GM18951 (cell line): Measurements from ENCODE around the gene DSCAML1.

Experiments
- POLR2A ChIP-seq: IDR thresholded peaks from 4 replicates; pipeline ENCODE4 v1.6.1; 2011; ENCODE audit warnings: mild to moderate bottlenecking; ENCODE audit not compliant: insufficient read length, insufficient read depth; ENCODE audit errors: extremely low read depth
- in situ Hi-C: fragments of 300-500 bp; cut with MboI; formaldehyde crosslinking; loops from one replicate; pipeline ENCODE4 v1.12.0; 2022; ENCODE audit warnings: low sequenced_read_pairs, mixed read lengths, inconsistent platforms; ENCODE audit not compliant: unreplicated experiment

DSCAML1 gene

DNA sequence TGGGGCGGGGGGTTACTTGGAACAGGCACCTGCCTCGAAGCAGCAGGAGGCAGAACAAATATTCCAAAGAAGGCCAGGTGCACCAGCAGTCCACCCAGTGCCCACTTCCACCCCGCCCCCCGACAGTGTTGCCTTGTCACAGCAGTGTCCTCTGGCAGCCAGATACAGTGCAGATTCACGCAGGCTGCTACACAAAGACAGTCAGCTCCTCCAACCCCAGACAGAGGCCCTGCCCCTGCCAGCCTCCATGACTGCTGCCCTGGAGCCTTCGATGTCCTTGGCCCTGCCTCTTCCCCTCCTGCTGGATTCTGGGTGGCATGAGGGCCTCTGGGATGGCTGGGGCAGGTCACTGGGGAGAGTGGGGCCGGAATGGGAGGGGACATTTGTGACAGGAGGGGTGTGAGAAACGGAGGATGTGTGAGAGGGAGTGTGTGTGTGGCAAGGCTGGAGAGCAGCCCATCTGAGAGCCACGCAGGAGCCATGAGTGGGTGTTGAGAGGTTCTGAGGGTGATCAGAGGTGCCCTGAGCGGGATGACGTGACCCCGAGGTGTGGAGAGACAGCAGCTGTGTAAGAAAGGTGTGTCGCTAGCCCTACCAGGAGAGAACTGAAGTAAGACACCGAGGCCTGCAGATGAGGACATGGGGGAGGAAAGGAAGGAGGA lies 295.6 kb downstream of the DSCAML1 start:
- in situ Hi-C loops = no loop called here
- TF ChIP-seq POLR2A = no peak

DNA sequence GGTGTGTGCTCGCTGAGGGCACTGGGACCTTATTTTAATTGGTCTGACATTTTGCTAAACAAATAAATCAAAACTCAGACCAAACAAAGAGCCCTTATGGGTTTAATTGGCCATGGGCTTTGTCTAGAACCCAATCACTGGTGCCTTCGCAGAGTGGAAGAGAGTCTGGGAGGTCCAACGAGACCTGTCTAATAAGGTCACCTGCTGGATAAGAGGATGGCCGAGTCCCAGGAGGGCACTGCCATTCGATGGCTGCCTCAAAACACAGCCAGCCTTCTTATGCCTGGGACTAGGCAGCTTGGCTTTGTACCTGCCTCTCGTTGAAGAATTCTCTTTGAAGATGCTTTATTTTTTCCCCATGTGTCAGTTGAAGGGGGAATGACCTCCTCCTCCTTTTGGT lies 298.2 kb downstream of the DSCAML1 start:
- TF ChIP-seq POLR2A = no peak
- in situ Hi-C loops = no loop called here

DNA sequence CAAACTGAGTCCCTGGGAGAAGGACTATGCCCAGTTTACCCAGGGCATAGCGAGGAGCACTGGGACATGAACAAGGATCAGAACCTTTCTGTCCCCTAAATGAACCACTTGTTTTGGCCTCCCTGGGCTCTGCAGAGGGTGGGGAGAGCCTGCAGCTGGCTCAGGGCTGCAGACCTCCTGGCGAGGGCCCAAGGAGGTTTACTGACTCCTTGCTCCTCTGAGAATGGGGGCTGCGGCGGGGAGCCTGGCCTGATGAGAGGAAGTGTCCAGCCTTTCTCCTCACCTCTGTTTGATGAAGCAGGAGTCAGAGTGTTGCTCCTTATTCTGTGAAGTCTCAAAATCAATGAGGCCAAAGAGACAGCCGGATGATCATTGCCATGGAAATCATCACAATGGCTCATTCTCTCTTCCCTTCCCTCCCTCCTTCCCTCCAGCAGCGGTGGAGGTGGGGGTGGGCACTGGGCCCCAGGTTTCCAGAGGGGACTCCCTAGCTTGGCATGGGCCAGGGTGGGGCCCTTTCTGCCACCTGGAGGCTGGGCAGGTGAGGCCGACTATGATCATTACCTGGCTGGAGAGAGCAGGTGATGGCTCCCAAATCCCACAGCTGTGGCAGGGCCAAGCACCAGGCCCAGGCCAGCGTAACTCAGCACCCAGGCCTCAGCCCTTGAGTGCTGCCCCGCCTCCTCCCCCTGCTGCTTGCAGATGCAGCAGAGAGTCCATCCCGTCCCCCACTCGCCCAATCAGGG lies 299.6 kb downstream of the DSCAML1 start:
- in situ Hi-C loops = no loop called here
- no peak for TF ChIP-seq POLR2A

DNA sequence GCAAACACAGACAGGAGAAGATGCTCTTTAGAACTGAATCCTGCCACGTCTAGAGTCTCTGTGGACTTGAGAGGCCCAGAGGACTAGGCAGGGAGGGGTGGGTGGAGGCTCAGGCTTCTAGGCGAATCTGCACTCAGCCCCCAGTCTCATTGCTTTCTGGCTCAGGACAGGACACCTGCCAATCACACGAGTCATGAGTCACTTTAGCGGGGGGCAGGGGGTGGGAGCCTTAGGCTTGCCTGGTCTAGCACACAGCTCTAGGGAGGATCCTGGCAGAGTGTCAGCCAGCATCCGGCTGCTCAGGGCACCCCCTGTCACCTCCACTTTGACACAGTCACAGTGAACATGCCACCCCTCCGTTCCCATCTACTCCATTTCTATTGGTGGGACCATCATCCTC lies 301.7 kb downstream of the DSCAML1 start:
- in situ Hi-C loops = no loop called here
- TF ChIP-seq POLR2A = no peak

DNA sequence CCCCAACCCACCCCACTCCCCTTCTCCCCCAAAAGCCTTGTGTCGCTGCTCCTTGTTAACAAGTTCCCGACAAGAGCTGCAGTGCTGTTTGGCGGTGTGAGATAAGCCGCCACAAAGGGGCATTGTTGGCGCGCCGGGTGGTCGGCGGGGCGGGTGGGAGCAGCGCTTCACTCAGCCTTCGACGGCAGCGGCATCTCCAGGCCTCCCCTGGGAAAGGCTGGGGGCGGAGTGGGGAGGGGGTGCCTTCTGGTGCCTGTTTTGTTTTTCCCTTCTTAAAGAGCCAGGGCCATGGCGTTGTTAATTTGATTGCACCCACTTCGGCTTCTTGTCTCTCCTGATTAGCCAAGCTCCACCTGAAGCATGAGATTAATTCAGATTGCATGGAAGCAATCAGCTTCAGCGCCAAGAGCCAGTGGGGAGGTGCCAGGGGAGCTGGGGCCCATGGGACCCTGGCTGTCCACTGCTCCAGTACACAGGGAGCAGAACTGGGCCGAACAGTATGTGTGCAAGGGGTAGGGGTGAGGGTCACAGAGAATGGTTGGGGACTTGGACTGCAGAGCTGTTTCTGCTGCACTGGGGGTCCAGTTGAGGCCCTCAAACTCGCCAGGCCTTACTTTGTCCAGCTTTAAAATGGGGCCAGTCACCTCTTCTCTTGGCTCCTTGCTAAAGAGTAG lies 304.3 kb downstream of the DSCAML1 start:
- in situ Hi-C loops = no loop called here
- no peak for TF ChIP-seq POLR2A

DNA sequence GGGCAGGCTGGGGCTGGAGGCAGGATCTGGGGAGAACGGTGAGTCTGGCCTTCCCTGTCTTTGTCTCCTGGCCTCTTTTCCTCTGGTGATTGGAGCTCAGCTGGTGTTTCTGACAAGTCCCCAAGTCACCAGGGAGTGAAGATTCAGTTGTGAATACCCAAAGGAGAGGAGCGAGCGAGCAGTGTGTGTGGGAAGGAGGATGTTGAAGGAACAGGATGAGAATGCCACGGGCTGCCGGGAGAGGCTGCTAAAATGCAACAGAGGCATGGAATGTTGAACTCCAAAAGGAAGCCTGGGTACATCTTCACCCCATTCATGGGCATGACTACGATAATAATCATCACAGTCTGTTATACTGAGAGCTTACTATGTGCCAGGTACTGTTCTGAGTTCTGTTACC lies 306.1 kb downstream of the DSCAML1 start:
- in situ Hi-C loops = no loop called here
- TF ChIP-seq POLR2A = no peak

DNA sequence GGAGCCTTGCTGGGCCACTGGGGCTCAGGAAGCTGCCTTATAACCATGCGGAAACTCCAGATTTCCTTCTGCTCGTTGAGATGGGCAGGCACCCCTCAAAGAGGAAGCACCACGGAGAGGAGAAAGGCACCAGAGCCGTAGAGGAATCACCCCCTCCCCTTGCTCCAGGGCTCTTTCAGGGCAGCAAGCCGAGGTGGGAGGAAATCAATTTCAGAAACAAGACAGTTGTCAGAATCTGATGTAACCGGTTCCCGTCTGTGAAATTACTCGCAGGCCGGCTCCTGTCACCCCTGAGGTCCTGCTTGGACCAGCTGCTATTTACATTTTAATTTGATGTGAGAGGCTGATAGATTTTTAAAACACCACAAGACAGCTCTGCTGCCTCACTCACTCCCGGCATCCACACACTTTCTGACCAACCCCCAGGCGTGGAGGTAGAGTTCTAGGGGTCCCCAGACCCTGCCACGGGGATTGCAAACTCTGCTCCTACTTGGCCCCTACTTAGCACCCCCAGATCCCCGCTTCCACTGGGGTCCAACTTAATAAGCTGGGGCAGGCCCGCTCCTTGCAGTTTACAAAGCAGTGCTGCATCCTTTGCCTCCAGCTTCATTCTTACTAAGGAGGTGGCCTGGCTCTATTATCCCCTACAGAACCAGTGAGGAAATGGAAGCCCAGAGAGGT lies 306.9 kb downstream of the DSCAML1 start:
- in situ Hi-C loops = no loop called here
- TF ChIP-seq POLR2A = no peak

DNA sequence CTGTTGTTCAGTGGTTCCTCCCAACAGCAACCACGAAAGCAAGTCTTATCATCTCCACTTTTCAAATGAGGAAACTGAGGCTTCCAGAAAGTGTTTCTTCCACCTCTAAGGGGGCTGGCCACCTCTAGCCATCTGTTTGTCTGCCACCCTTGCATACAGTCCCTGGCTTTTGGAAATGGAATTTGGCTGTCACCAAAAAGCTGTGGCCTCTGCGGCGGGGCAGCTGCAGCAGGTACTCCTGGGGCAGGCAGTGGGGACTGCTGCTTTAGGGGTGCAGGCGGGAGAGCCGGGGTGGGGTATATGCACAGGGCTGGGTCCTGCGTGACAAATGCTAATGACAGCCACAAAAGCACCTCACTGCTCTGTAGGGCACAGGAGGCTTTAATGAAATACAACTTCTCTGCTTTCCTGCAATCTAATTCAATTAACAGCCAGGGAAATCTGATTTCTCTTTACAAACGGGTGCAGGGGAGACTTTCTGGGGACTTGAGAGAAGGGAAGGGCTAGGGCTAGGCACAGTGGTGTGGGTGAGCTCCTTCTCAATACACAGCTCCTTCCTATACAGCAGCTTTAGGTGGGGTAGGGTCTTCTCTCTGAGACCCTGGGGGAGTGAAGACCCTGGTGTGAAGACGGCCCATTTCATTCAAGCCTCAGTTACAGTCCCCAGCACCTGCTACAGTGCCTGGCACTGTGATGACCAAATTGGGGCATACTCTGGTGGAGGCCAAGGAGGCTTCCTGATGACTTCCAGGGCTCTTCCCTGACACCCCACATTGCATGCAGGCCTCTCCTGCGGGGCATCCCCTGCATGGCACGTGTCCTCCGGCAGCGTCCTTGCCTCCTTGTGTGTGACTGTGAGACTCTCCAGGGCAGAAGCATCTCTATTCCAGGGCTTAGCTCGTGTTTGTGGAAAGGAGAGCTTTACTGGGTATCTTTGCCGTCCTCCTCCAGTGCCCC lies 307.7 kb downstream of the DSCAML1 start:
- no peak for TF ChIP-seq POLR2A
- in situ Hi-C loops = no loop called here

DNA sequence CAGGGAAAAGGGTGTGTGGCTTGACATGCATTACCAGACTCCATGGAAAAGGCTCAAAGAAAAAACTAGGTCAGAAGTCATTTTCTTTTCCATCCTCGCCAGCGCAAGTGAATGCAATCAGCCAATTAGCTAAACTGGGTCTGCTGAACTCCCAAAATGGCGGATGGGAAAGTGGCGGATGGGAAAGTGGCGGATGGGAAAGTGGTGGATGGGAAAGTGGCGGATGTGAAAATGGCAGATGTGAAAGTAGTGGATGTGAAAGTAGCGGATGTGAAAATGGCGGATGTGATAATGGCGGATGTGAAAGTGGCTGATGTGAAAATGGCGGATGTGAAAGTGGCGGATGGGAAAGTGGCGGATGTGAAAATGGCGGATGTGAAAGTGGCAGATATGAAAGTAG lies 311.0 kb downstream of the DSCAML1 start:
- in situ Hi-C loops = no loop called here
- TF ChIP-seq POLR2A = no peak

DNA sequence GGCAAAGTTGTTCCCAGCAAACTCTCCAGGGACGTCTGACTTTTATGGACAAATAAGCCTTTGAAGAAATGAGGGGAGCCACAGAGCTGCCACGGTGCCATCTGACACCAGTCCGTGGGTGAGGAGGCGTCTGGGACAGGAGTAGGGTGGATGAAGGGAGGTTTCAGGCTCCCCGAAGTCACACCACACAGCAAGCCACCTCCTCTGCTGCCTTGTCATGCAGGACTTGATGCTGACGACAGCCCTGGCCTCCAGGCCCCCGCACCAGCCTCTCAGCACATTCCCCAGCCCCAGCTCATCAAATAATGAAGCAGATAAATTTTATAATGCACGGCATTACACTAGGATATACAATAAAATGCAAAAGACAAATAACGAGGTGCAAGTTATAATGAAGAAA lies 312.9 kb downstream of the DSCAML1 start:
- in situ Hi-C loops = no loop called here

DNA sequence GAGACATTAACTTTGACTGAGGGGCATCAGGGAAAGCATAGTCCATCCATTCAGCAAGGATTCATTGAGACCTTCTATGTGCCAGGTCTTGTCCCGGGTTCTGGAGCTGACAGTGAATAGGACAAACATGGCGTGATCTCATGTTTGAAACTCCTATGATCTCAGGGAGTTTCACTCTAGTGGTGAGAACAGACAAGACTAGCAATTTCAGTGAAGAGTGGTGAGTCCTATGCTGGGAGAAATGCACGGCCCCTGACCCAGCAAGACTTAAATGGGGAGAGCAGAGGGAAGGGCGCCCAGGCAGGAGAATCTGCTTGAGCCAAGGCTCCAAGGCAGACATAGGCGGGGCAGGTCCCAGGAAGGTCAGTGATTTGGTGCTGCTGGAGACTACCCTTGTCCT lies 313.6 kb downstream of the DSCAML1 start:
- TF ChIP-seq POLR2A = no peak

More for the DNA sequence above, 312.9 kb downstream of the DSCAML1 start:
- no peak for TF ChIP-seq POLR2A

DNA sequence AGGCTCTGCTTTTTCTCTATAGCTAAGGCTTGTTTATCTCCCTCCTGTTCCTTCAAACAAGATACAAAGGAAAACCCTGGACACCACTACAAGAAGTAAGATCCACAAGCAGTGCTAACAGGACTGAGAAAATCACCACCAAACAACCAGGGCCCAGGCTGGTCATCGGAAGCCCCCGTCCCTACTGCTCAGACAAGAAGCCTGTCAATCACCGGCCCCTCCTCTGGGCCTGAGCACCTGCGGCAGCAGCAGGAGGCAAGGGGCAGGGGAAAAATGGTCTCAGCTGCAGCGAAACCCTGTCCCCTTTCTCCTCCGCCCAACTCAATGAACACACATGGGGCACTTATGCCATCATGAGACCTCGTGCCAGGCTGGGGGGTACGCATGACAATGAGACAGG lies 314.1 kb downstream of the DSCAML1 start:
- TF ChIP-seq POLR2A = no peak
- in situ Hi-C loops = no loop called here

More for the DNA sequence above, 313.6 kb downstream of the DSCAML1 start:
- in situ Hi-C loops = no loop called here
